CD4-positive, alpha-beta T cell treated with Interleukin-17A for 1 hour (primary cell): ENCODE measurements around the gene SIRT3.

Experiments
- DNase-seq: peaks from one replicate; pipeline ENCODE4 v3.0.0-alpha.2; 2020

The SIRT3 gene

DNA sequence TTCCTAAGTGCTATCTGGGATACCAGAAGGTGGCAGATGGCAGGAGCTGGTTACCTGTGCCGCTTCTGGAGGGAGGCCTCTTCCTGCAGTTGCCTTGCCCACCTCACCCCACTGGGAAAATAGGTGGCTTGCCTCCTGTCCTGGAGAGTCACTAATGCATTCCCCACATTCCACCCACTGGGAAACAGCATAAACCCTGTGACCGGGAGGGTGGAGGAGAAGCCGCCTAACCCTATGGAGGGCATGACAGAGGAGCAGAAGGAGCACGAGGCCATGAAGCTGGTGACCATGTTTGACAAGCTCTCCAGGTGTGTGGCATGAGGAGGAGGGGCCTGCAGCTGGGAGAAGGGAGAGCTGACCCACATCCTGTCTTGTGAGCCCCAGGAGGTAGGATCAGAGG lies 23.0 kb downstream of the SIRT3 start:
- DNase-seq: no peak

DNA sequence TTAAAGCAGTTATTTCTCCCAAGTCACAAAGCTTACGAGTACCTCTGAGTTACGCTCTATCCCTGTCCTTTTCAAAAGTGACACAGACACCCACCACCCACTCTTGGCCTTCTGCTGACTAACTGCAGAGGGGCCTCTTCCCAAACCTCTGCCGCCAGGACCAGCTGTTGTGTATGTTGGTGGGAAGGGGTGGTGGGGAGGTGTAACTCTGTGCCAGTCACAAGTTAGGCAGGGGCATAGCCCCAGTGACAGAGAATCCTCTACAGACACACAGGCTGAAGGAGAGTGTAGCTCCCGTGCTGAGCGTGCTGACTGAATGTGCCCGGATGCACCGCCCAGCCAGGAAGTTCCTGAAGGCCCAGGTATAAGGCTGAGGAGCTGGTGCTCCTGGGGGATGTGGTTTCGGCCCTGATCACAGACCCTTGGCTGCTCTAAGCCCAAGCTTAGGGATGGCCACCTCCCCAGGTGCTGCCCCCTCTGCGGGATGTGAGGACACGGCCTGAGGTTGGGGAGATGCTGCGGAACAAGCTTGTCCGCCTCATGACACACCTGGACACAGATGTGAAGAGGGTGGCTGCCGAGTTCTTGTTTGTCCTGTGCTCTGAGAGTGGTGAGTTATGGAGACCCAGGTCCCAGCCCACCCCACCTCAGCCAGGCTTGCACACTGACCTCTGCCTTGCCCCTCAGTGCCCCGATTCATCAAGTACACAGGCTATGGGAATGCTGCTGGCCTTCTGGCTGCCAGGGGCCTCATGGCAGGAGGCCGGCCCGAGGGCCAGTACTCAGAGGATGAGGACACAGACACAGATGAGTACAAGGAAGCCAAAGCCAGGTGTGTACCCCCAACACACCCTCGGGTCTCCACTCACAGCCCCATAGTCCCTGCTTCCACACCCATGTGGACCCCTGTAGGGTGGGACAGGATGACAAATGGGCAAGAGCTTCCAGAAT lies 23.7 kb downstream of the SIRT3 start:
- DNase-seq: no peak

DNA sequence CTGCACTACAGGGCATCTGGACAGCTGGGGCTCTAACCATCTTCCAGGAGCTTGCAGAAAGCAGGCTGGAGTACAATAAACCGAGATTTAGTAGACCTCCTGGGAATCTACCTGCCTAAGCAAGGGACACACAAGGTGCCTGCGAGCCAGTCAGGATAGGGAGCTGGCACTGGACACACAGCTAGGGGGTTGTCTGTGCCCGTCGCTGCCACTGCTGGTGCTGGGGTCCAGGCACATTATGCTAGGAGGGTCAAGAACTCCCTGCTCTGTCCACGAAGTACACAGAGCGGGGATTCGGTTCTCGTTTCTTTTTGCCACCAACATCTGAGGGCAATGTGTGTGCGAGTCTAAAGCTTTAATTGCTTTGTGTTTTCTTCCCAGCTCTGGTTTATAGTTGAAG lies 24.4 kb downstream of the SIRT3 start:
- no peak for DNase-seq

DNA sequence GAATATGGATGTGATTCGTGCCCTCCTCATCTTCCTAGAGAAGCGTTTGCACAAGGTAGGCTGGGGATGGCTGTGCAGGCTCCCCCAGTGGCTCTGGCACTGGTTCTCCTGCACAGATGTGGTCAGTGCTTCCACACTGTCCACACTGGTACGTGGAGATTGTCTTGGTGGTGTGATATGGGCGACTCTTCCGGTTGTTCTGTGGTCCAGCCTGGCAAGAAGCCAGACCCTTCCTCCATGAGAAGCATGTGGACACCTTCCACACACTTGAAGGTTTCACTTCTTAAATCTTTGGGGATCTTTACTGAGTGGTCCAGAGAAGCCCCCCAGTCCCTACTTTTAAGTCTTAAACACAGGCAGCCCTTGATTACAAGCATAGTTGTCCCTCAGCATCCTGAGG lies 24.8 kb downstream of the SIRT3 start:
- DNase-seq: no peak

DNA sequence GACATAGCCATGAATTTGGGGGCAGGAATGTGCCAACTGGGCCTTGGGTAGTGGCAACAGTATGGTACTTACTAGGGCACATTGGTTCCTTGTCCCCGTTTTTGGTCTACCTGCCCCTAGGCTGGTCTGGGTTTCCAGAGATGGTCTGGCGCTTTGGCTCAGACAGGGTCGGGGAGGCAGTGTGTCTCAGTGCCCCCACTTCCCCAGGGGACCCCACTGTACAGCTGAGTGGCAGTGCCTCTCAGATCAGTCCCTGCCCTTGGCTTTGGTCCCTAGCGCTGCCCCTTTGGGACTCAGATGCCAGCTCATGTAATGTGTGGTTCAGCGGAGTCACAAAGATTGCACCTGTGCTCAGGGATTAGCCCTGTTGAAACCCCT lies 25.4 kb downstream of the SIRT3 start:
- no peak for DNase-seq

DNA sequence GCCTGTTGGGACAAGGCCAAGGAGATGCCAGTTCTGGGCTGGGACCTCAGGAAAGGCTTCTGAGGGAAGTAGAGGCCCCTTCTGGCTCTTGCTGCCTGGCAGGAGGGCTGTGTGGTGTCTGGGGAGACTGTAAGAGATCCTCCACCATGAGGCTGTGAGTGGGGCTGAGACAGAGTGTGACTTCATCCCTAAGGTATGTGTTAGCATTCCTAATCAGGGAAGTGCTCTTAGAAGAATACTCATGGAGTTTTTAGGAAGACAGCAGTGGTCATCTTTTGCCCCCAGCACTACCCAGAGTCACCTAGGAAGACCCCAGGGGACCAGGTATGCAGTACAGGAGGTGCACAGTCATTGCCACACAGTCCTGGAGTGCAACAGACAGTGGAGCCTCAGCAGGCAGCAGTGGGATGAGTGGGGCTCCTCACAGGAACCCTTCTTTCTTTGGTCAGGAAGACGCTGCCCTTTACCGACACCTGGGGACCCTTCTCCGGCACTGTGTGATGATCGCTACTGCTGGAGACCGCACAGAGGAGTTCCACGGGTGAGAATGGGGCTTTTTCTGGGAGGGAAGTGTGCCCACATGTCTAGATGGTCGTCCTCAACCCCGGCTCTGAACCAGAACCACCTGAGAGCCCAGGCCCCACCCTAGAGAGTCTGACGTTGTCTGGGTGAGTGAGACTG lies 25.9 kb downstream of the SIRT3 start:
- DNase-seq: no peak

DNA sequence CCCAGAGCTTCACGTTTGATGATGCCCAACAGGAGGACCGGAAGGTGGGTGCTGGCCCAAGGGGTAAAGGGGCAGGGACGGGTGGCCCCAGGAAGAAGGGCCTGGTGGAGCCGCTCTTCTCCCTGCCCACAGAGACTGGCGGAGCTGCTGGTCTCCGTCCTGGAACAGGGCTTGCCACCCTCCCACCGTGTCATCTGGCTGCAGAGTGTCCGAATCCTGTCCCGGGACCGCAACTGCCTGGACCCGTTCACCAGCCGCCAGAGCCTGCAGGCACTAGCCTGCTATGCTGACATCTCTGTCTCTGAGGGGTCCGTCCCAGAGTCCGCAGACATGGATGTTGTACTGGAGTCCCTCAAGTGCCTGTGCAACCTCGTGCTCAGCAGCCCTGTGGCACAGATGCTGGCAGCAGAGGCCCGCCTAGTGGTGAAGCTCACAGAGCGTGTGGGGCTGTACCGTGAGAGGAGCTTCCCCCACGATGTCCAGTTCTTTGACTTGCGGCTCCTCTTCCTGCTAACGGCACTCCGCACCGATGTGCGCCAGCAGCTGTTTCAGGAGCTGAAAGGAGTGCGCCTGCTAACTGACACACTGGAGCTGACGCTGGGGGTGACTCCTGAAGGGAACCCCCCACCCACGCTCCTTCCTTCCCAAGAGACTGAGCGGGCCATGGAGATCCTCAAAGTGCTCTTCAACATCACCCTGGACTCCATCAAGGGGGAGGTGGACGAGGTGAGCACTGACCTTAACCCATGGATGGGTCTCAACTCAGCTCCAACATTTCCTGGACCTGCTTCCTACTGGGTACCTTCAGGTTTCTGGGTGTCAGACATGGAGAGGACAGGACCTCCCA lies 26.6 kb downstream of the SIRT3 start:
- no peak for DNase-seq

DNA sequence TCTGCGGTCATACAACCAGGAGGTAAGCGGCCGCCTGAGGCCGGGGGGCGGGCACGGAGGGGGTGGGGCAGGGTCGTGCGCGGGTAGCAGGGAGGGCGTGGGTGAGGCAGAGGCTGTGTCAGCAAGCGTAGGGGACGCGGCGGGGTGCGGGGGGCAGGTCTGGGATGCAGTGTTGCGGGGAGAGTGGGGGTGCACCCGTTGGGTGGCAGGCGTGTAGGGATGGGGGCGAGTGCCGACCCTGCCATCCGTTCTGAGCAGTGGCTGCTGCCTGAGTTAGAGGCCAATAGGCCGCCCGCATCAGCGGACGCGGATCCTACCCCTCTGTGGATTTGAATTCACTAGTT lies 27.3 kb downstream of the SIRT3 start:
- no peak for DNase-seq

DNA sequence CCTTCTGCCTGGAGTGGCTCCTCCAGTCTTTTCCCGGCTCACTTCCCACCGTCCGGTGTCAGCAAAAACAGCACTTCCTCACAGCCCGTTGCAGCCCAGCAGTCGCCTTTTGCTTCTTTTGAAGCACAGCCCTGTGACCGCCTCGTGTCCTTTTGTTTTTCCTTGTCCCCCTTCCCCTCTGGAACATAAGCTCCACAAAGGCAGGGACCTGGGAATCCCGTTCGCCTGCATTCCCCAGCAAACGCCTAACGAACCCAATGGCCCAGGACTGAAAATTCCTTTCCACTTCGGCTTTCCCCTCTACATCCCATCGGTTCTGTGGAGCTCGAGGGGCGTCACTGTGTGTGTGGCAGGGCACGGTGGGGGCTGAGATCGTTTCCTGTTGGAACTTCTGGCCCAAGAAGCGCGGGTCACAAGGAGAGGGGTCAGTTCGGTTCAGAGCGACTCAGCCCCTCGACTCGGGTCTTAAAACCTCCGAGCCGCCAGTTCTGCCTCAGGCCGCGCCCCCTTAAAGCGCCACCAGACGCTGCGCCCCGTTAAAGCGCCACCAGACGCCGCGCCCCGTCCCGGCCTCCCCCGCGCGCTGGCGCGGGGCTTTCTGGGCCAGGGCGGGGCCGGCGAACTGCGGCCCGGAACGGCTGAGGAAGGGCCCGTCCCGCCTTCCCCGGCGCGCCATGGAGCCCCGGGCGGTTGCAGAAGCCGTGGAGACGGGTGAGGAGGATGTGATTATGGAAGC lies 27.8 kb downstream of the SIRT3 start:
- DNase-seq: peak; percentile 84

DNA sequence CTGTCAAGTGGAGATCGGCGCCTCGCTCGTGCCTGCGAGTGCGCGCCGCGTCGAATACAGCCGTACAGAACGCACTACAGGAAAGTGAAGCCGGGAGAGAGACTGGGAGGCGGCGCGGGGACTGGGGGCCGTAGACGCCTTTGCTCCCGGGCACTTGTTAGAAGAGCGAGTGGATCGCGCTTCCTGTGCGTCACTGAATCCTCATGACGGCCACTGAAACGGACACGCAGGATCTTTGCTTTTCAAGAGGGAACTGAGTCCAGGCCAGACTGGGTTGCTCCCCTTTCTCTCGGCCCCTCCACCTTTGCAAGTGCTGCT lies 28.3 kb downstream of the SIRT3 start:
- no peak for DNase-seq

DNA sequence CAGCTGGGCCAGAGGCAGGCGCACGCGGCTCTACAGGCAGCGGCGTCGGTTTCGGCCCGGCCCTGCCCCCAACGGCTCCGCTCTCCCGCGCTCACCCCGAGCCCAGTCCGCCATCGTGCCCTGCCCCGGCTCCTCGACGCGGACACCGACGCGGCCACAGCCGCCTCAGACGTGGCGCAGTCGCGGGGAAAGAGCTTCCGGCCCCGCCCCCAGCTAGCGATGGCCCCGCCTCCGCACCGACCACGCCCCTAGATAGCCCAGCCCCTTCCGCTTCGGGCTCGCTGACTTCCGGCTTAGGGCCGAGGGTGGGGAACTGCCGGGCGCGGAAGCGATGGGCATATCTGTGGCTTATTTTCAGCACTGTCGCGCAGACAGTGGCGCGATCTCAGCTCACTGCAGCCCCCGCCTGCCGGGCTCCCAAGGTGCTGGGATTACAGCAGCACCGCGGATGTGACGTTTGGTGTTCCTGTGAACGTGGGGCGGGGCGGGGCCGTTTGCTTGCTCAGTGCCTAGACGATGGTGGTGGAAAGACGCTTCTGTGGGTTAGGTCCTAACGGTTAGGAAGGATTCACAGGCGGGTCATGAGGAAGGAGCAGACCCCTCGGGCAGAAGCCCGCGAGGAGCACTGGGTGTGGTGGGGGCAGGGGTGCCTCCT lies 28.8 kb downstream of the SIRT3 start, which contains the start of the genes BET1L and RIC8A:
BET1L (minus strand) TSS at position 192 of the 655 bp plus-strand sequence; CDS start at position 114, 78 bp downstream.
RIC8A (plus strand) TSS at position 501 of the 655 bp plus-strand sequence. CDS start 1,147 bp downstream, outside the sequence.
- DNase-seq: peak; percentile 99

DNA sequence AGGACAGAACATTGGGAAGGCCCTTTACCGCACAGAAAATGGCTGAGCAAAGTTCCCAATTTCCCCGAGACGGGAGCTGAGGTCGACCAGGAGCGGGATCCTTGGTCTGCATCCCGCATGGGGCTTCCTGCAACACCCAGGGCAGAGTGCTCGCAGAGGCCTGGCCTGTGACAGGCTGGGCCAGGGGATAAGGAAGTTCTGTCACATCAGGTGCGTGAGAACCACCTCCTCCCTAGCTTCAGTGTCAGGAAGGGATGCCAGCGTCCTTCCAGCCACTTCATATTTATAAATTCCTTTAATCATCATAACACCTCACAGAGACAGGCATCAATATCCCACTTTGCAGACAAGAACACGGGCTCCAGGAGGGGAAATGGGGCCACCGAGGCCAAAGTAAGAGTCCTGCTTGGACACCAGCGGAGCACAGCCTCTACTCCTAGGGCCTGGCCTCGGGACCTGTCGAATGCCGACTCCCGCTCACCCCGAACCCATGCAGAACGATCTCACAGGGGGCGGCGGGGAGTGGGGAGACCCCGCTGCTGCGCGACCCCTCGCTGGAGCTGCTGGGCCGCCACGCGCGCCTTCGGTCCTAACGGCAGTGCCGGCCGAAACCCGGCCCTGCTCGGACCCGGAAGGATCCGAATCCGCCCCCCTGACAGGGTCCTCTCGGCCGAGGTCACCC lies 29.5 kb downstream of the SIRT3 start:
- peak; percentile 27 for DNase-seq

DNA sequence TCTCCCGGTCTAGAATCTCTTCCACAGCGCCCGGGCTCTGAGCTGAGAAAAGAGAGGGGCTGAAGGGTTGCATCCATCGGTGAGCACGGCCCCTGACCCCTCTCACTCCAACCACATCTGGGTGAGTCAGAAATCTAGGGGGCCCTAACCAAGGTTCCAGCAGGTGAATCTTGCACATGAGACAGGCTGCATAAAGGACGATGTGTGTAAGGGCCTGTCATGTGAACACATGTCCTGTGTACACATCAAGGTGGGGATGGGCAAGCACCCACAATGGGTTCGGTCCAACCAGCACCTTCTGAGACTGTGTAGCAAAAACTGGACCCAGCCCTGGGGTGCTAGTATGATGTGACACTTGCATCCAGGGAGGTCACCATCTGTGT lies 30.1 kb downstream of the SIRT3 start:
- DNase-seq: no peak

DNA sequence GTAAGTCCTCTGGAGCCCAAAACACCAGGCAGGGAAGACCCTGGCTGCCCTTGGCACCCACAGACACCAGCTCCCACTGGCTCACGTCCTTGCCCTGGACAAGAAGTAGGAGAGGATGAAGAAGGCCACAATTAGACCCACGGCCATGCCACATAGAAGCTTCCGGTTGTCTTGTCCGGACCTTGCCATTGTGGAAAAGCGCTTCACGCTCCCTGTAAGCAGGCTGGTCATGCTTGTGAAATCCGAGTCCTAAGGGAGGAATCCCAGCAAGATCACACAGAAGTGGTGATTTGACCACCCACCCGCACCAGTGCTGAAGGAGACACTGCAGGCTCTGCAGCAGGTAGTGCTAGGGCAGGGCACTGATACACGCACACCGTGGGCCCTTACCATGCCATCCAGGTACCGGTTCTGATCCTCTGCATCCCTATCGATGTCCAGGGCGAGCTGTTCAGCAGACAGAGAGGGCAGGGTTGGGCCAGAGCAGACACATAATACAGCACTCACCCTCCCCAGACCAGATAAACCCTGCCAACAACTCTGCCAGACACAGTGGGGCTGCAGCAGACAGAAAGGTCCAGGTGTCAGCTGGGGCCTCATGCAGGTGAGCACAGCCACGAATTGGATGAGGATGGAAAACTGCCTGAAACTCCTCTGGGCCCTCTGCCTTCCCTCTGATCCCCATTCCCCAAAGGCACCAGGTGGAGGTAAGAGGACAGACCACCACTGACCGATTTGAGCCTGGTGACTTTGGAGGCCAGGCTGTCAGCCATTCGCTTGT lies 30.7 kb downstream of the SIRT3 start:
- DNase-seq: no peak

DNA sequence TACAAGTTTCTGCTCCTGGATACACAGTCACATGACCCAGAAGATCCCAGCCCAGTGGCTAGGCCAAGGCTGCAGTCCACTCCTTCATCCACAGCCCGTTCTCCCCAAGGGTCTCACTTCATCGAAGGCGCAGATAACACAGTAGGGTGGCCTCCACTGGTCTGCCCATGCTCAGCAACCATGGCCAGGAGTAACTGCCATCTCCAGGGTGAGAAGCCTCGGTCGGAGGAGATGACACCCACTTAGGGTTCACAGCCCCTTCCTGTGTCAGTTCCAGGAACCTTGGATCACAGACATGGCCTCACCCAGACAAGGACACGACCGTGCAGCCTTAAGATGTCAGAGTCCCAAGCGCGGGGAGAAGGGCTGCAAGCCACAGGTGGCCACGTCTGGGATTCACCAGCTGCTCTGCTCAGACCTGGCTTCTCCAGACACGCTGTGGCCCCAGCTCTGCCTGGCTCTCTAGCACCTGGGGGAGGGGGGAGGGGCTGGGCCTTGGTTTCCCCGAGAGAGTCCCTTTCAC lies 31.5 kb downstream of the SIRT3 start:
- DNase-seq: no peak

DNA sequence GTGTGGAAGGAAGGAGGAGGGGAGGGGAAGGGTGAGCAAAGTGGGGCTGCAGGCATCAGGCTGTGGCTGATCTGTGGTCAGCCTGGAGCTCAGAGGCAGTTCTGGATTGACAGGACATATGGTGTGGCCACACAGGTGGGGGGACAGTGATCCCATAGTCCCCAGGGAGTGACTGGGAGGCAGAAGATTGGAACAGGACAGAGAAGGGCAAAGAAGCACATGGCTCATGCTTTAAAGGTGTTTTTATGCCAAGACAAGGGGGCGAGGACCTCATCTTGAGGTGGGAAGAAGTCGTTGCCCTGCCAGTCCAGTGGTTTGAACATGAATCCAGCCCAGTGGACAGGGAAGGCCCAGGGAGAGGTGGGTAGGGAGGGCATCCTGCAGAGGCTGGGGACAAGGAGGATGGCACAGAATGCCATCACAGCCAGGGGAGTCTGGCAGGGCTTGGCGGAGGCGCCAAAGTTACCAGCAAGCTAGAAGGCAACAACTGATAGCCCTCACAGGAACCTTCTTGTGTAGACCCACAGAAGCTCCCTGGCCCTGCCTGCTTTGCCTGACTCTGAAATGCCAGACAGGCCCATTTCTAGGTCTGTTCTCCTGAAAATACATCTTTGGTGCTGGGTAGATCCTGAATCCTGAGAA lies 32.1 kb downstream of the SIRT3 start:
- no peak for DNase-seq

DNA sequence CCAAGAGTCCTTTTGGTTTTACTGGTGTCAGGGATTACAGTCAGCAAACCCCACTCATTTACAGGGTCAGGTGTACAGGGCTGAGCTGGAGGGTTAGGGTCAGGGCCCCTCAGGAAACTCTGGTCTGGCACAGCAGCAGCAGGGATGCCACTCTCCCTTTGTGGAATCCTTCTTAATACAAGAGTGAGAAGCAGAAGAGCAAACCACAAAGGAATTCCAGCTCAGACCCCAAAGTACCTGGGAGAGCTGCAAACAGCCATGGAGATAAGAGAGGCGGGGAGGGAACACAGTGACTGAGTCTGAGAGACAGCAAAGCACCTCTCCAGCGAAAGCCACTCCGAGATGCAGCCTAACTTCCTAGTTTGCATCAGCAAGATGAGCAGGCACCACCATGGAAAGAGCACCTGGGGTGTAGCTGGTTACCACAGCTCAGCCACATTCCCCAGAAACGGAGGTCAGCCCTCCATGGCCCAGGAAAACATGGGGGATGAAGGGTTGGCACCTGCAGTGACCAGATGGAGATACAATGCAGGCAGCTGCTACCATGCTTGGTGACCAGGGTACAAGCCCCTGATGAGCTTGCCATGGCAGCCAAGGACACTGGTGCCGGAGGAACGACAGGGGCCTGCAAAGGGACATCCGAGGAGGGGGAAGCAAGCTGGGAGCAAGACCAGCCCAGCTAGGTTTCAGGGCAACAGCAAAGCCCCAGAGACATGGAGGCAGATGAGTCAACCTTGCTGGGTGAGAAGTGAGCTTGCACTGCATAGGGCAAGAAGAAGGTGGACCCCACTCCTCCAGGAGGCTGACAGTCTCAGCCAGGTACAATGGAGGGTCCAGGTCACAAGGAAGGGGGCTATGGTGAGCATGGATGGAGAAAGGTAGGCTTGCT lies 32.8 kb downstream of the SIRT3 start:
- no peak for DNase-seq

DNA sequence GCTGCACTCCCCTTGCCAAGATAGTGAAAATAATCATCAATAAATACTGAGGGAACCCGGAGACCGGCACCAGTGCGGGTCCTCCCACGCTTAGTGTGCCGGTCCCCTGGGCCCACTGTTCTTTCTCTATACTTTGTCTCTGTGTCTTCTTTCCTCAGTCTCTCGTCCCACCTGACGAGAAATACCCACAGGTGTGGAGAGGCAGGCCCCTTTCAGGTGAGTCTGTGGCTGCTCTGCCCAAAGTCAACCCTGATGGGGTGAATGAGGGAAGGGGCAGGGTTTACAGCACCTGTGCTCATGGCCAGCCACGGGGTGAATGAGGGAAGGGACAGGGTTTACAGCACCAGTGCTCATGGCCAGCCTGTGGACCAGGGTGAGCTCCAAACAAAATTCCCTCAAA lies 33.7 kb downstream of the SIRT3 start:
- DNase-seq: no peak

DNA sequence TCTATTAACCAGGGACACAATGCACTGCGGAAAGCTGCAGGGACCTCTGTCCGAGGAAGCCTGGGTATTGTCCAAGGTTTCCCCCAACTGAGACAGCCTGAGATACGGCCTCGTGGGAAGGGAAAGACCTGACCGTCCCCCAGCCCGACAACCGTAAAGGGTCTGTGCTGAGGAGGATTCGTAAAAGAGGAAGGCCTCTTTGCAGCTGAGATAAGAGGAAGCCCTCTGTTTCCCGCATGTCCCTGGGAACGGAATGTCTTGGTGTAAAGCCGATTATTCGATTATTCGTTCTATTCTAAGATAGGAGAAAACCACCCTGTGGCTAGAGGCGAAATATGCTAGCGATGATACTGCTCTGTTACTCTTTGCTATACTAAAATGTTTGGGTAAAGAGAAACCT lies 34.2 kb downstream of the SIRT3 start:
- no peak for DNase-seq
